H9 (cell line): ENCODE data around the gene OR8G5. TPM values are rescaled to one million over a fixed set of nuclear protein-coding genes. Genes with fewer than 3 reads are reported as not detected.
A peak's percentile ranks its signal among the peaks of the same experiment; 100 is the strongest.

Experiments used
- DNase-seq: peaks from one replicate; pipeline ENCODE4 v3.0.0-alpha.2; 2017
- H2AFZ ChIP-seq: one replicate; pipeline ENCODE4 v1.6.1; 2013; ENCODE audit warnings: mild to moderate bottlenecking, low read length, control low read depth, moderate library complexity
- H2AK5ac ChIP-seq: 2 replicates; pipeline ENCODE4 v1.6.1; 2013; ENCODE audit warnings: low read length, control low read depth, mixed read lengths; ENCODE audit not compliant: insufficient read length
- H2BK120ac ChIP-seq: one replicate; pipeline ENCODE4 v1.6.1; 2013; ENCODE audit warnings: low read depth, mild to moderate bottlenecking, low read length, control low read depth, inconsistent platforms; ENCODE audit not compliant: poor library complexity, severe bottlenecking
- H2BK12ac ChIP-seq: 2 replicates; pipeline ENCODE4 v1.6.1; 2013; ENCODE audit warnings: low read length, control low read depth, mixed read lengths, low read depth; ENCODE audit not compliant: insufficient read length
- H2BK15ac ChIP-seq: 2 replicates; pipeline ENCODE4 v1.6.1; 2013; ENCODE audit warnings: low read depth, low read length, control low read depth
- H2BK20ac ChIP-seq: one replicate; pipeline ENCODE4 v1.6.1; 2013; ENCODE audit warnings: low read depth, mild to moderate bottlenecking, low read length, control low read depth, inconsistent platforms; ENCODE audit not compliant: poor library complexity, severe bottlenecking
- H2BK5ac ChIP-seq: 2 replicates; pipeline ENCODE4 v1.6.1; 2013; ENCODE audit warnings: low read length, control low read depth, mixed read lengths; ENCODE audit not compliant: insufficient read length
- H3K14ac ChIP-seq: 2 replicates; pipeline ENCODE4 v1.6.1; 2013; ENCODE audit warnings: low read length, control low read depth; ENCODE audit not compliant: insufficient read depth
- H3K18ac ChIP-seq: 2 replicates; pipeline ENCODE4 v1.6.1; 2013; ENCODE audit warnings: low read depth, mild to moderate bottlenecking, mixed read lengths, low read length, control low read depth; ENCODE audit not compliant: insufficient read length
- H3K23ac ChIP-seq: 2 replicates; pipeline ENCODE4 v1.6.1; 2013; ENCODE audit warnings: low read length, control low read depth, mixed read lengths, low read depth; ENCODE audit not compliant: insufficient read length
- H3K23me2 ChIP-seq: 2 replicates; pipeline ENCODE4 v1.6.1; 2013; ENCODE audit warnings: low read depth, mild to moderate bottlenecking, mixed read lengths, low read length, control low read depth; ENCODE audit not compliant: insufficient read length, poor library complexity, severe bottlenecking
- H3K27ac ChIP-seq: 2 replicates; pipeline ENCODE4 v1.5.1; 2013; ENCODE audit warnings: low read length, control low read depth, mixed read lengths, low read depth; ENCODE audit not compliant: insufficient read length
- H3K27me3 ChIP-seq: 2 replicates; pipeline ENCODE4 v1.6.1; 2013; ENCODE audit warnings: low read length, control low read depth, inconsistent platforms; ENCODE audit not compliant: insufficient read depth
- H3K4ac ChIP-seq: 2 replicates; pipeline ENCODE4 v1.6.1; 2013; ENCODE audit warnings: low read depth, mild to moderate bottlenecking, control low read depth, inconsistent platforms, low read length, moderate library complexity
- H3K4me1 ChIP-seq: 2 replicates; pipeline ENCODE4 v1.6.1; 2013; ENCODE audit warnings: low read length, control low read depth, inconsistent platforms; ENCODE audit not compliant: insufficient read depth
- H3K4me2 ChIP-seq: 2 replicates; pipeline ENCODE4 v1.6.1; 2013; ENCODE audit warnings: low read length, control low read depth, mixed read lengths; ENCODE audit not compliant: insufficient read length, insufficient read depth
- H3K56ac ChIP-seq: 2 replicates; pipeline ENCODE4 v1.6.1; 2013; ENCODE audit warnings: low read depth, mild to moderate bottlenecking, mixed read lengths, low read length, control low read depth; ENCODE audit not compliant: insufficient read length
- H3K79me1 ChIP-seq: 2 replicates; pipeline ENCODE4 v1.6.1; 2013; ENCODE audit warnings: low read depth, mild to moderate bottlenecking, moderate library complexity, low read length, control low read depth, inconsistent platforms; ENCODE audit not compliant: insufficient read depth, poor library complexity, severe bottlenecking
- H3K79me2 ChIP-seq: 2 replicates; pipeline ENCODE4 v1.6.1; 2013; ENCODE audit warnings: low read length, control low read depth, inconsistent platforms; ENCODE audit not compliant: insufficient read depth
- H3K9ac ChIP-seq: 2 replicates; pipeline ENCODE4 v1.6.1; 2013; ENCODE audit warnings: low read length, control low read depth, mixed read lengths; ENCODE audit not compliant: insufficient read length; ENCODE audit errors: extremely low read depth
- H3K9me3 ChIP-seq: one replicate; pipeline ENCODE4 v1.6.1; 2013; ENCODE audit warnings: low read depth, low read length, inconsistent platforms; ENCODE audit not compliant: control insufficient read depth
- H3T11ph ChIP-seq: one replicate; pipeline ENCODE4 v1.6.1; 2013; ENCODE audit warnings: mild to moderate bottlenecking, low read length, control low read depth, inconsistent platforms
- H4K20me1 ChIP-seq: one replicate; pipeline ENCODE4 v1.6.1; 2013; ENCODE audit not compliant: control insufficient read depth, insufficient read length, insufficient read depth
- H4K5ac ChIP-seq: 2 replicates; pipeline ENCODE4 v1.6.1; 2013; ENCODE audit warnings: low read depth, mild to moderate bottlenecking, mixed read lengths, low read length, control low read depth; ENCODE audit not compliant: insufficient read length
- H4K8ac ChIP-seq: replicated peaks from 2 replicates; pipeline ENCODE4 v1.6.1; 2013; ENCODE audit warnings: low read length, control low read depth, mixed read lengths, low read depth; ENCODE audit not compliant: insufficient read length
- H4K91ac ChIP-seq: 2 replicates; pipeline ENCODE4 v1.6.1; 2013; ENCODE audit warnings: low read depth, mild to moderate bottlenecking, moderate library complexity, mixed read lengths, low read length, control low read depth; ENCODE audit not compliant: insufficient read length
- H3K27ac Mint-ChIP-seq, 3 experiments: 2 replicates in 2 of 3; 3 replicates in 1 of 3; pipeline ENCODE4 v1.8.0; 2020 to 2021; ENCODE audit warnings: mixed read lengths in 3 of 3, mild to moderate bottlenecking in 1 of 3, moderate library complexity in 1 of 3
- H3K27me3 Mint-ChIP-seq: 2 replicates; pipeline ENCODE4 v1.8.0; 2021; ENCODE audit warnings: low read depth, mild to moderate bottlenecking, moderate library complexity, mixed read lengths
- H3K36me3 Mint-ChIP-seq, 3 experiments: 2 replicates in 2 of 3; 3 replicates in 1 of 3; pipeline ENCODE4 v1.8.0; 2020 to 2021; ENCODE audit warnings: low read depth in 3 of 3, mixed read lengths in 3 of 3; ENCODE audit not compliant: insufficient read depth in 1 of 3
- H3K4me1 Mint-ChIP-seq, 2 experiments: 2 replicates each; pipeline ENCODE4 v1.8.0; 2020; ENCODE audit warnings: mixed read lengths in 2 of 2
- H3K4me3 Mint-ChIP-seq, 2 experiments: 2 replicates in 1 of 2; 3 replicates in 1 of 2; pipeline ENCODE4 v1.8.0; 2020 to 2021; ENCODE audit warnings: mild to moderate bottlenecking in 2 of 2, mixed read lengths in 2 of 2, moderate library complexity in 1 of 2
- H3K9me3 Mint-ChIP-seq, 2 experiments: 2 replicates in 1 of 2; 3 replicates in 1 of 2; pipeline ENCODE4 v1.8.0; 2020; ENCODE audit warnings: mild to moderate bottlenecking in 2 of 2, mixed read lengths in 2 of 2, moderate library complexity in 1 of 2
- WGBS: extraction: QIAGEN DNeasy Blood & Tissue Kit; methylation state at CpG from one replicate; pipeline ENCODE4 v1.1.7; 2013; ENCODE audit warnings: missing lambda C conversion rate, low lambda C conversion rate, mixed read lengths; ENCODE audit not compliant: insufficient read length; ENCODE audit errors: extremely low coverage; 5-methylcytosine and 5-hydroxymethylcytosine counted together
- total RNA-seq: library from RNA; stranded (reverse); gene quantifications from 2 replicates; pipeline ENCODE4 v1.2.1, GENCODE V29; 2021
- TF ChIP-seq, protein P1 (sequence below): fragments of 200-600 bp; sonication (generic); conservative IDR thresholded peaks from 3 replicates; pipeline ENCODE4 v1.8.0; 2021; ENCODE audit warnings: antibody characterized with exemption, mild to moderate bottlenecking

OR8G5 gene
- total RNA-seq, 1 experiment from 2014 or later = not detected

DNA sequence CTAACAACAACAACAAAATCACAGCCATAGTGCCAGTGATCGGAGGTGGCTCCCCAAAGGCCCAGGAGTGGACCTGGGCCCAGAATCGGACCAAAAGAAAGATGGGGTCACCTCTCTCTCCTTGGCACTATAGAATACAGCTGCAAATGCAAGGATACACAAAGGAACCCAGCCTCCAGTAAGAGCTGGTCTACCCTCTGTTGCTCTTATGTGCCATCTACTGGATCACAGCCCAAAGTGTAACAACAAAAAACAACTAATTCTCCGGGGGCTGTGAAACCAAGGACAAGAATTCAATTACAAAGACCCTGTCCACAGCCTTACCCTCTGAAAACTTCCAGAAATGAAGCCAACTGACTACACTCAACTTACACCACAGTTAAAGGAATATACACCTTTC is 21.6 kb downstream of the OR8G5 start:
- no peak overlapping the region for H3K4me3 Mint-ChIP-seq
- Histone ChIP-seq H3K9me3 (no peaks in the 10 kb centered on the region), H2AFZ (no peak overlapping the region), H3K79me1 (no peaks in the 10 kb centered on the region), H3K23ac (no peak overlapping the region), H4K91ac (no peak overlapping the region), H3K4ac (no peak overlapping the region), H3T11ph (no peak overlapping the region), H3K27me3 (no peaks in the 10 kb centered on the region), H4K8ac (no peak overlapping the region), H3K18ac (no peak overlapping the region), H2BK12ac (no peak overlapping the region), H3K9ac (no peak overlapping the region), H2BK120ac (no peak overlapping the region), H2BK20ac (no peak overlapping the region), H2BK15ac (no peak overlapping the region), H4K5ac (no peak overlapping the region), H3K79me2 (no peaks in the 10 kb centered on the region), H3K4me1 (peaks cover 3% of the 10 kb centered on the region; the same call in 1 of the 2 replicates), H3K4me2 (no peak overlapping the region), H3K14ac (no peak overlapping the region), H3K56ac (no peak overlapping the region), H3K23me2 (no peaks in the 10 kb centered on the region), H3K27ac (no peak overlapping the region), H4K20me1 (no peaks in the 10 kb centered on the region), H2BK5ac (no peak overlapping the region), H2AK5ac (no peak overlapping the region)
- TF ChIP-seq, protein P1, sequence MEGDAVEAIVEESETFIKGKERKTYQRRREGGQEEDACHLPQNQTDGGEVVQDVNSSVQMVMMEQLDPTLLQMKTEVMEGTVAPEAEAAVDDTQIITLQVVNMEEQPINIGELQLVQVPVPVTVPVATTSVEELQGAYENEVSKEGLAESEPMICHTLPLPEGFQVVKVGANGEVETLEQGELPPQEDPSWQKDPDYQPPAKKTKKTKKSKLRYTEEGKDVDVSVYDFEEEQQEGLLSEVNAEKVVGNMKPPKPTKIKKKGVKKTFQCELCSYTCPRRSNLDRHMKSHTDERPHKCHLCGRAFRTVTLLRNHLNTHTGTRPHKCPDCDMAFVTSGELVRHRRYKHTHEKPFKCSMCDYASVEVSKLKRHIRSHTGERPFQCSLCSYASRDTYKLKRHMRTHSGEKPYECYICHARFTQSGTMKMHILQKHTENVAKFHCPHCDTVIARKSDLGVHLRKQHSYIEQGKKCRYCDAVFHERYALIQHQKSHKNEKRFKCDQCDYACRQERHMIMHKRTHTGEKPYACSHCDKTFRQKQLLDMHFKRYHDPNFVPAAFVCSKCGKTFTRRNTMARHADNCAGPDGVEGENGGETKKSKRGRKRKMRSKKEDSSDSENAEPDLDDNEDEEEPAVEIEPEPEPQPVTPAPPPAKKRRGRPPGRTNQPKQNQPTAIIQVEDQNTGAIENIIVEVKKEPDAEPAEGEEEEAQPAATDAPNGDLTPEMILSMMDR = peak; percentile 62
- H3K4me1 Mint-ChIP-seq = peaks cover 14 to 15% of the 10 kb centered on the region in 2 experiments
- peak; percentile 35 for DNase-seq
- no CpG with 5 or more reads among the region's 3 CpGs for WGBS
- no peak overlapping the region for H3K27ac Mint-ChIP-seq
- peaks cover 0 to 12% (median under 1%) of the 10 kb centered on the region in 3 experiments; a peak in 5 of 7 replicates for H3K36me3 Mint-ChIP-seq
- peaks cover 16 to 17% of the 10 kb centered on the region in 2 experiments; a peak in 3 of 5 replicates for H3K9me3 Mint-ChIP-seq
- no peaks in the 10 kb centered on the region; the same call in 1 of the 2 replicates for H3K27me3 Mint-ChIP-seq
